HAP-1 (cell line): Measurements from ENCODE around the gene FABP3.
A peak's percentile ranks its signal among the peaks of the same experiment; 100 is the strongest.

ENCODE experiments used
- DNase-seq, 2 experiments: peaks; one replicate each; pipeline ENCODE4 v3.0.0-alpha.2; 2016 to 2020; ENCODE audit warnings: low spot score in 2 of 2
- H3K27me3 ChIP-seq: fragments of 250-450 bp; sonication (Bioruptor Pico); 2 replicates; pipeline ENCODE4 v1.5.1; 2020; ENCODE audit warnings: low read depth, mild to moderate bottlenecking, moderate library complexity
- H3K36me3 ChIP-seq: fragments of 250-450 bp; sonication (Bioruptor Pico); replicated peaks from 2 replicates; pipeline ENCODE4 v1.5.1; 2020; ENCODE audit warnings: mild to moderate bottlenecking
- H3K4me1 ChIP-seq: fragments of 250-450 bp; sonication (Bioruptor Pico); 2 replicates; pipeline ENCODE4 v1.5.1; 2020; ENCODE audit warnings: mild to moderate bottlenecking
- H3K4me3 ChIP-seq: fragments of 250-450 bp; sonication (Bioruptor Pico); 2 replicates; pipeline ENCODE4 v1.5.1; 2020; ENCODE audit warnings: mild to moderate bottlenecking, moderate library complexity
- H3K9me3 ChIP-seq: fragments of 250-450 bp; sonication (Bioruptor Pico); 2 replicates; pipeline ENCODE4 v1.5.1; 2020; ENCODE audit warnings: mild to moderate bottlenecking, moderate library complexity
- in situ Hi-C: fragments of 300-500 bp; cut with MboI; formaldehyde crosslinking; loops from 3 replicates; pipeline ENCODE4 v1.14.3; 2020; ENCODE audit warnings: low sequenced_read_pairs, inconsistent platforms, mixed read lengths

FABP3 gene

GRCh38 chr1:31346785-31347184, 26.1 kb downstream of the FABP3 start:
- no peak for DNase-seq
- H3K9me3 ChIP-seq = no peaks in the 10 kb centered on the region
- H3K27me3 ChIP-seq = no peaks in the 10 kb centered on the region
- H3K4me1 ChIP-seq = no peaks in the 10 kb centered on the region
- in situ Hi-C loops = no loop called here
- no peak overlapping the region for H3K4me3 ChIP-seq
- H3K36me3 ChIP-seq = peaks cover 16% of the 10 kb centered on the region

GRCh38 chr1:31345635-31346034, 27.2 kb downstream of the FABP3 start:
- in situ Hi-C loops = no loop called here
- peaks cover 14% of the 10 kb centered on the region for H3K36me3 ChIP-seq
- H3K27me3 ChIP-seq = no peaks in the 10 kb centered on the region
- H3K9me3 ChIP-seq = no peaks in the 10 kb centered on the region
- DNase-seq = no peak
- no peaks in the 10 kb centered on the region for H3K4me1 ChIP-seq
- H3K4me3 ChIP-seq = no peak overlapping the region

GRCh38 chr1:31344503-31344902, 28.4 kb downstream of the FABP3 start:
- no peak for DNase-seq
- Histone ChIP-seq H3K27me3 (no peaks in the 10 kb centered on the region), H3K4me1 (no peaks in the 10 kb centered on the region), H3K9me3 (no peaks in the 10 kb centered on the region), H3K4me3 (no peak overlapping the region), H3K36me3 (peaks cover 7% of the 10 kb centered on the region)
- in situ Hi-C loops = no loop called here

- H3K36me3 ChIP-seq = 0 out of 2 replicates have a peak, but pooled peaks cover 3% of the 10 kb centered on the region
- no peak overlapping the region for H3K4me3 ChIP-seq
- no peak for DNase-seq
- in situ Hi-C loops = no loop called here
- no peaks in the 10 kb centered on the region for H3K9me3 ChIP-seq
- no peaks in the 10 kb centered on the region for H3K4me1 ChIP-seq
- H3K27me3 ChIP-seq = no peaks in the 10 kb centered on the region
Observed at GRCh38 chr1:31336687-31337467, 36.0 kb downstream of the FABP3 start.

GRCh38 chr1:31335007-31335406, 37.9 kb downstream of the FABP3 start:
- Histone ChIP-seq H3K36me3 (no peaks in the 10 kb centered on the region), H3K4me3 (no peak overlapping the region), H3K9me3 (no peaks in the 10 kb centered on the region), H3K4me1 (no peaks in the 10 kb centered on the region), H3K27me3 (no peaks in the 10 kb centered on the region)
- peak in 1 of 2 experiments; percentile 27 for DNase-seq
- in situ Hi-C loops = no loop called here

GRCh38 chr1:31327381-31327780, 45.5 kb downstream of the FABP3 start:
- H3K4me3 ChIP-seq = no peak overlapping the region
- no peaks in the 10 kb centered on the region for H3K4me1 ChIP-seq
- no peaks in the 10 kb centered on the region for H3K9me3 ChIP-seq
- no peaks in the 10 kb centered on the region for H3K36me3 ChIP-seq
- in situ Hi-C loops = no loop called here
- no peak for DNase-seq
- no peaks in the 10 kb centered on the region for H3K27me3 ChIP-seq

- H3K9me3 ChIP-seq = no peaks in the 10 kb centered on the region
- DNase-seq = no peak
- in situ Hi-C loops = no loop called here
- peaks cover 1% of the 10 kb centered on the region for H3K36me3 ChIP-seq
- no peak overlapping the region for H3K4me3 ChIP-seq
- H3K27me3 ChIP-seq = no peaks in the 10 kb centered on the region
- H3K4me1 ChIP-seq = no peaks in the 10 kb centered on the region
Observed at GRCh38 chr1:31326461-31326860, 46.4 kb downstream of the FABP3 start.

- Histone ChIP-seq H3K27me3 (no peaks in the 10 kb centered on the region), H3K36me3 (peaks cover 11% of the 10 kb centered on the region), H3K9me3 (no peaks in the 10 kb centered on the region), H3K4me1 (no peaks in the 10 kb centered on the region), H3K4me3 (no peak overlapping the region)
- DNase-seq = no peak
- in situ Hi-C loops = no loop called here
Observed at GRCh38 chr1:31324992-31325391, 47.9 kb downstream of the FABP3 start.

- no peaks in the 10 kb centered on the region for H3K9me3 ChIP-seq
- in situ Hi-C loops = no loop called here
- no peak overlapping the region for H3K4me3 ChIP-seq
- no peak for DNase-seq
- H3K27me3 ChIP-seq = no peaks in the 10 kb centered on the region
- no peaks in the 10 kb centered on the region for H3K4me1 ChIP-seq
- H3K36me3 ChIP-seq = peaks cover 20% of the 10 kb centered on the region
Observed at GRCh38 chr1:31324093-31324492, 48.8 kb downstream of the FABP3 start.

- H3K27me3 ChIP-seq = no peaks in the 10 kb centered on the region
- no peak overlapping the region for H3K4me3 ChIP-seq
- H3K4me1 ChIP-seq = no peaks in the 10 kb centered on the region
- H3K9me3 ChIP-seq = no peaks in the 10 kb centered on the region
- in situ Hi-C loops = no loop called here
- H3K36me3 ChIP-seq = peaks cover 54% of the 10 kb centered on the region
- no peak for DNase-seq
Observed at GRCh38 chr1:31318146-31318545, 54.7 kb downstream of the FABP3 start.

GRCh38 chr1:31315902-31316301, 57.0 kb downstream of the FABP3 start:
- Histone ChIP-seq H3K27me3 (no peaks in the 10 kb centered on the region), H3K9me3 (no peaks in the 10 kb centered on the region), H3K4me1 (no peaks in the 10 kb centered on the region), H3K4me3 (no peak overlapping the region), H3K36me3 (peaks cover 68% of the 10 kb centered on the region)
- no peak for DNase-seq
- in situ Hi-C loops = no loop called here
